A673 (cell line): Measurements from ENCODE around the gene SUPT4H1.

Experiments
- EZH2 ChIP-seq: fragments of 200-600 bp; sonication (generic); IDR thresholded peaks from 2 replicates; pipeline ENCODE4 v1.6.1; 2017; ENCODE audit warnings: borderline replicate concordance, low read depth, mild to moderate bottlenecking, mixed read lengths, antibody characterized with exemption, low read length; ENCODE audit not compliant: poor library complexity, severe bottlenecking
- TF ChIP-seq, protein P1 (sequence below): fragments of 300-800, 200-600 bp; sonication (generic); conservative IDR thresholded peaks from 2 replicates; pipeline ENCODE4 v1.5.1; 2017; ENCODE audit warnings: low read depth, mild to moderate bottlenecking, antibody characterized with exemption, low read length, moderate library complexity, mixed read lengths

DNA sequence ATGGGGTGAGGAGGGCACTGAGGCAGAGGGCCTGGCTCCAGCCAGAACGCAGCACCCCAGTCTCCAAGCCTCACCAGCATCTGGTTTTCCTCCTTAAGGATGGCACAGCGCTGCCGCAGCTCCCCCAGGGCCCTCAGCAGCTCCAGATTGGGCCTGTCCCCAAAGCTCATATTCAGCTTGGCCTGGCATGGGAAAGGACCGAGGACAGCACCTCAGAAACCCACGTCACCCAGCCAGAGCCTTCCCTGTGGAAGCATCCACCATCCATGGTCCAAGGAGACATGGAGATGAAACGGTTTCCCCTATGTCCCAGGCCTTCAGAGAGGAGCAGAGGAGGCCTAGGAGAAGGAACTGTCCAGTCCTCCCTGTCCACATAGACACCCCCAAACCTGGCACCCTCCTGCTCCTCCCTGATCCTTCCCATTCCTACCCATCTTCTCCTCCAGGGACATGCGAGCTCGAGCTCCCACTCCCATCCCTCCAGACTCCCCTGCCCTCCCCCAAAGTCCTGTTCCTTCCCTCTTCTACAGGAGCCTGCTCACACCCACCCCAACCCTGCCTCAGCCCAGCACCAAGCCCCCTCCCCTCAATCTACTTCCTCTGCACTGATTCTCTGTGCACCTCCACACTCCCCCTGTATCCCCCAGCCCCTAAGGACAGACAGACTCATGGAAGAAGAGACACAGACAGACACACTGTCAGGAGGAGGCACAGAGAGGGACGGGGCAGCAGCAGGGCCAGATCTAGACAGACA, 25.2 kb downstream of the SUPT4H1 start:
- TF ChIP-seq, protein P1, sequence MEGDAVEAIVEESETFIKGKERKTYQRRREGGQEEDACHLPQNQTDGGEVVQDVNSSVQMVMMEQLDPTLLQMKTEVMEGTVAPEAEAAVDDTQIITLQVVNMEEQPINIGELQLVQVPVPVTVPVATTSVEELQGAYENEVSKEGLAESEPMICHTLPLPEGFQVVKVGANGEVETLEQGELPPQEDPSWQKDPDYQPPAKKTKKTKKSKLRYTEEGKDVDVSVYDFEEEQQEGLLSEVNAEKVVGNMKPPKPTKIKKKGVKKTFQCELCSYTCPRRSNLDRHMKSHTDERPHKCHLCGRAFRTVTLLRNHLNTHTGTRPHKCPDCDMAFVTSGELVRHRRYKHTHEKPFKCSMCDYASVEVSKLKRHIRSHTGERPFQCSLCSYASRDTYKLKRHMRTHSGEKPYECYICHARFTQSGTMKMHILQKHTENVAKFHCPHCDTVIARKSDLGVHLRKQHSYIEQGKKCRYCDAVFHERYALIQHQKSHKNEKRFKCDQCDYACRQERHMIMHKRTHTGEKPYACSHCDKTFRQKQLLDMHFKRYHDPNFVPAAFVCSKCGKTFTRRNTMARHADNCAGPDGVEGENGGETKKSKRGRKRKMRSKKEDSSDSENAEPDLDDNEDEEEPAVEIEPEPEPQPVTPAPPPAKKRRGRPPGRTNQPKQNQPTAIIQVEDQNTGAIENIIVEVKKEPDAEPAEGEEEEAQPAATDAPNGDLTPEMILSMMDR: no peak
- no peak for TF ChIP-seq EZH2
